Measurements from ENCODE around the gene MXI1.
"Not testable (repeated sequence)": the region's sequence is repeated elsewhere in the genome, so short reads cannot be mapped to it uniquely, and the experiment has no call there.

DNA sequence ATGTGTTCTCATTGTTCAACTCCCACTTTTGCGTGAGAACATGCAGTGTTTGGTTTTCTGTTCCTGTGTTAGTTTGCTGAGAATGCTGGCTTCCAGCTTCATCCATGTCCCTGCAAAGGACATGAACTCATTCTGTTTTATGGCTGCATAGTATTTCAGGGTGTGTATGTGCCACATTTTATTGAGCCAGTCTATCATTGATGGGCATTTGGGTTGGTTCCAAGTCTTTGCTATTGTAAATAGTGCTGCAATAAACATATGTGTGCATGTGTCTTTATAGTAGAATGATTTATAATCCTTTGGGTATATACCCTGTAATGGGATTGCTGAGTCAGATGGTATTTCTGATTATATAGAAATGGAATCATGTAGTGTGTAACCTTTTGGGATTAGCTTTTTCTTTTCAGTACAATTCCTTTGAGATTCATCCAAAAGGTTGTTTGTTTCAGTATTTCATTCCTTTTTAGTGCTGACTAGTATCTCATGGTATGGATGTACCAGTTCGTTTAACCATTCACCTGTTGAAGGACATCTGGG, 21.7 kb upstream of the MXI1 start:
- not testable (repeated sequence) for TF ChIP-seq POLR2A, CTCF (IDR thresholded peaks at IDR 0.05)
